Neutrophil (primary cell): ENCODE results near the gene EEF2K.

Experiments used
- H3K27ac ChIP-seq: fragments of 200-600 bp; sonication (generic); 2 replicates; pipeline ENCODE4 v1.5.1; 2016; ENCODE audit warnings: mild to moderate bottlenecking, moderate library complexity
- H3K27me3 ChIP-seq: fragments of 200-600 bp; sonication (generic); 2 replicates; pipeline ENCODE4 v1.6.0; 2016; ENCODE audit warnings: mild to moderate bottlenecking
- H3K36me3 ChIP-seq: fragments of 200-600 bp; sonication (generic); 2 replicates; pipeline ENCODE4 v1.5.1; 2017
- H3K4me1 ChIP-seq, 2 experiments: fragments of 200-600 bp in 1 of 2; sonication (generic) in 1 of 2; 1 replicate in 1 of 2; 2 replicates in 1 of 2; pipeline versions ENCODE4 v1.5.1 to v1.6.1; 2013 to 2016; ENCODE audit warnings: low read depth in 1 of 2, low read length in 1 of 2, mild to moderate bottlenecking in 1 of 2, moderate library complexity in 1 of 2; ENCODE audit not compliant: control insufficient read depth in 1 of 2, insufficient read depth in 1 of 2
- H3K4me3 ChIP-seq, 2 experiments: fragments of 200-600 bp in 1 of 2; sonication (generic) in 1 of 2; 1 replicate in 1 of 2; 2 replicates in 1 of 2; pipeline ENCODE4 v1.5.1; 2013 to 2016; ENCODE audit warnings: low read depth in 1 of 2, low read length in 1 of 2, mild to moderate bottlenecking in 1 of 2, moderate library complexity in 1 of 2
- H3K9me3 ChIP-seq: fragments of 200-600 bp; sonication (generic); 2 replicates; pipeline ENCODE4 v1.5.1; 2016
- CTCF ChIP-seq: fragments of 200-600 bp; sonication (generic); IDR thresholded peaks from 2 replicates; pipeline ENCODE4 v1.5.1; 2016; ENCODE audit warnings: antibody characterized with exemption

The EEF2K gene

GRCh38 chr16:22333457-22333994 lies 127.4 kb downstream of the EEF2K start:
- H3K36me3 ChIP-seq = peaks cover 25% of the 10 kb centered on the region
- H3K27me3 ChIP-seq = no peaks in the 10 kb centered on the region
- H3K4me3 ChIP-seq = no peak overlapping the region
- H3K27ac ChIP-seq = no peak overlapping the region
- H3K4me1 ChIP-seq = peaks cover 6% of the 10 kb centered on the region in 2 experiments
- no peak for TF ChIP-seq CTCF
- no peaks in the 10 kb centered on the region for H3K9me3 ChIP-seq

GRCh38 chr16:22335668-22336246 lies 129.7 kb downstream of the EEF2K start:
- Histone ChIP-seq H3K4me1 (no peaks in the 10 kb centered on the region), H3K4me3 (no peak overlapping the region), H3K27me3 (no peaks in the 10 kb centered on the region), H3K36me3 (peaks cover 23% of the 10 kb centered on the region), H3K27ac (no peak overlapping the region), H3K9me3 (no peaks in the 10 kb centered on the region)
- no peak for TF ChIP-seq CTCF

GRCh38 chr16:22336581-22336980 lies 130.5 kb downstream of the EEF2K start:
- H3K9me3 ChIP-seq = no peaks in the 10 kb centered on the region
- H3K27me3 ChIP-seq = no peaks in the 10 kb centered on the region
- no peak for TF ChIP-seq CTCF
- no peaks in the 10 kb centered on the region for H3K4me1 ChIP-seq
- H3K36me3 ChIP-seq = peaks cover 23% of the 10 kb centered on the region
- no peak overlapping the region for H3K27ac ChIP-seq
- no peak overlapping the region for H3K4me3 ChIP-seq

- Histone ChIP-seq H3K4me3 (no peak overlapping the region), H3K27ac (no peak overlapping the region), H3K9me3 (no peaks in the 10 kb centered on the region), H3K27me3 (no peaks in the 10 kb centered on the region), H3K4me1 (no peaks in the 10 kb centered on the region), H3K36me3 (peaks cover 22% of the 10 kb centered on the region)
- no peak for TF ChIP-seq CTCF
Measured at GRCh38 chr16:22337045-22337444, 131.0 kb downstream of the EEF2K start.

GRCh38 chr16:22337849-22338635 lies 132.0 kb downstream of the EEF2K start:
- TF ChIP-seq CTCF = no peak
- H3K36me3 ChIP-seq = peaks cover 16% of the 10 kb centered on the region
- H3K4me1 ChIP-seq = no peaks in the 10 kb centered on the region
- H3K9me3 ChIP-seq = no peaks in the 10 kb centered on the region
- H3K4me3 ChIP-seq = no peak overlapping the region
- H3K27ac ChIP-seq = no peak overlapping the region
- no peaks in the 10 kb centered on the region for H3K27me3 ChIP-seq
